Ishikawa (cell line): Measurements from ENCODE around the gene MIER1.

Experiments
- FOXM1 ChIP-seq: IDR thresholded peaks from 2 replicates; pipeline ENCODE4 v1.6.1; 2012; ENCODE audit warnings: low read depth, borderline replicate concordance
- MAX ChIP-seq: IDR thresholded peaks from 2 replicates; pipeline ENCODE4 v1.6.1; 2012
- NFIC ChIP-seq: IDR thresholded peaks from 2 replicates; pipeline ENCODE4 v1.6.1; 2012
- TF ChIP-seq, protein P1 (sequence below): IDR thresholded peaks from 2 replicates; pipeline ENCODE4 v1.6.1; 2012

GRCh38 chr1:66981679-66982078 lies 56.9 kb downstream of the MIER1 start:
- no peak for TF ChIP-seq FOXM1
- TF ChIP-seq NFIC: no peak
- no peak for TF ChIP-seq MAX
- TF ChIP-seq, protein P1, sequence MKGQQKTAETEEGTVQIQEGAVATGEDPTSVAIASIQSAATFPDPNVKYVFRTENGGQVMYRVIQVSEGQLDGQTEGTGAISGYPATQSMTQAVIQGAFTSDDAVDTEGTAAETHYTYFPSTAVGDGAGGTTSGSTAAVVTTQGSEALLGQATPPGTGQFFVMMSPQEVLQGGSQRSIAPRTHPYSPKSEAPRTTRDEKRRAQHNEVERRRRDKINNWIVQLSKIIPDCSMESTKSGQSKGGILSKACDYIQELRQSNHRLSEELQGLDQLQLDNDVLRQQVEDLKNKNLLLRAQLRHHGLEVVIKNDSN: no peak
